Measurements from ENCODE around the gene FERMT1.

FERMT1 gene

GRCh38 chr20:6122873-6123648 is at the start of gene FERMT1:
FERMT1 (minus strand) TSS chr20:6123030; CDS start chr20:6119554, 3,476 bp downstream.
- DNase-seq = peak; percentile 24

- no peak for DNase-seq
These were observed 46.4 kb upstream of the FERMT1 start for GRCh38 chr20:6169251-6169650.

DNA sequence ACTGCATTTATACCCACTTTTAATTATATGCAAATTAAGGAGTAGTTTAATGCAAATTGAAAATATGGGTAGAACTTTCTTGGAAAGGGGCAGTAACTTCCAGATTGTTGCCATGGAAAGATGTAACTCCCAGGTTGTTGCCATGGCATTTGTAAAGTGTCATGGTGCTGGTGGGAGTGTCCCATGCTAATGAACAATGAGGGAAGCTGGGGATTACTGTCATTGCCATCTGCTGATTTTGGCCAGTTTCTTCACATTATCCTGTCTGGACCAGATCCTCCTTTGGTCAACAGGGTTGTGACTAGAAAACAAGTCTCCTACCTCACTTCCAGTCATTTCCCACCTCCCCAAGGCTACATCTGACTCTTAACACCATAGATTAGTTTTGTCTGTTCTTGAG is 45.4 kb upstream of the FERMT1 start:
- no peak for DNase-seq

DNA sequence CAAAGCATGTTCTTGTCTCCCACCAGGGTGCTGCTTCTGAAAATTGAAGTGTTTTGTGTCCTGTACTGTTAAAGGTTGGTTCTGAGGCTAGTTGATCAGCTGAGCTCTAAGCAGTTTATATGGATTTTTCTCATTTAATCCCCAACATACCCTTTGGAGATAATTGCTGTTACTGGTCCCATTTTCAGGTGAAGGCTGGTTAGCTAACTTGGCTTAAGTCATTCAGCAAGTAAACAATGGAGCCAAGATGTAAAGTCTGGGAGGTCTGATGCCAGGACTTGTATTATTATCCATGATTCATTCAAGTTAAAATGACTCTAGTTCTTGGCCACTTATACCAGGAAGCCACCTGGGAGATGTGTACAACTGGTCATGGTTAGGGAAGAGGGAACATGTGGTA is 42.5 kb upstream of the FERMT1 start:
- DNase-seq = no peak

DNA sequence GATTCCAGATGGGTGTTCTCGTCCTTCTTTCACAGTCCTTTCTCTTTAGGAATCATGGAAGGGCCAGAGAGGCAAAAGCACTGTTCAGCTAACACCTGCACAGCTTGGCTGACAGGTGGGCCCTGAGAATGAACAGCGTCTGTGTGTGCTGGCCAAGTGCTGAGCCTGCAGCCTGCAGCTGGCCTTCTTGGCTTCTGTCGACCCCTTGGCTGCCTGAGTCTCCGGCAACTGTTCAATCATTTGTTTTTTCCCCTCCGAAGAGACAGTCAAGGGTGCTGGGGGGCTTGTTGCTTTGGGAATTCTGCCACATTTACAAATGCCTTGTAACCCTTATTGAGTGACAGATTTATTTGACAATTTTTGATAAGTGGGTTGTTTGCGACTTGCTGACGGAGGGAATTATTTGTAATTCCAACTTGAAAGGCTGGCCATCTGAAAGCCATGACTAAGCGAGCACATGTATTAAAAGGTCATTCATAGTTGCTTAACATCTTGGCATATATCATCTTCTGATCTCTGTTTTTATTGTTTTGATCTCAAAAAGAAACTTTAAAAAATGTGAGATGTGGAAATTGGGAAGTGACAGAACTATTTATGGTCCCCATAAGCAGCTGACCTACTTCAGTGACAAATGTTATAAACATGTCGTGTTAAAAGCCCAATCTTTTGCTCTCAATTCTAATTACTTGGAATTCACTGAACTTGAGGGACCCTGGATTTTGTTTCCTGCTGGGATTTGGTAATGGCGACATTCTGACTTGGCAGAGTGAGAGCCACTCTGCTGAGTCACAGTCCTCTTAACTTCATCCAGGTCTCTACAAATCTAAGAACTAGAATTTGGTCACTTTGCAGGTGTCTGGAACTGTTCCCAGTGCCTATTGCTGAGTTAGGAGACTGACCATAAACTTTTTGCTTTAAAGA is 41.9 kb upstream of the FERMT1 start:
- DNase-seq = no peak

GRCh38 chr20:6160736-6161135 is 37.9 kb upstream of the FERMT1 start:
- no peak for DNase-seq

DNA sequence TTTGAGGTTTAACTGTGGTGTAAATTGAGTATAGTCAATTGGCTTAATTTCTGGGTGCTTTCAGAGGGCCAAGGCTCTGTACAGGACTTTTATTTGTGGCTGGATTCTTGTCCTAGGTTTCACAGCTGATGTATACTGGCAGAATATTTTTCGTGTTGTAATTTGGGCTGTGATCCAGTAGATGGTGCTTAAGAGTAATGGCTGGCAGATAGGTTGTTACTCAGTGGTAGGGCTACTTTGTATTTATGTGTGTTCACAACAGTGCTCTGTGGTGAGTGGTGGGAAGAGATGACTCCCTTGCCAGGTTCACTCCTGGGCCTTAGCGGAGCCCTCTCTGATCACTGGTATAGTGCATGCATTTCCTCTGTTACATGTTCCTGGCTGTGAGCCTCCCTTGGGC is 34.5 kb upstream of the FERMT1 start:
- no peak for DNase-seq

DNA sequence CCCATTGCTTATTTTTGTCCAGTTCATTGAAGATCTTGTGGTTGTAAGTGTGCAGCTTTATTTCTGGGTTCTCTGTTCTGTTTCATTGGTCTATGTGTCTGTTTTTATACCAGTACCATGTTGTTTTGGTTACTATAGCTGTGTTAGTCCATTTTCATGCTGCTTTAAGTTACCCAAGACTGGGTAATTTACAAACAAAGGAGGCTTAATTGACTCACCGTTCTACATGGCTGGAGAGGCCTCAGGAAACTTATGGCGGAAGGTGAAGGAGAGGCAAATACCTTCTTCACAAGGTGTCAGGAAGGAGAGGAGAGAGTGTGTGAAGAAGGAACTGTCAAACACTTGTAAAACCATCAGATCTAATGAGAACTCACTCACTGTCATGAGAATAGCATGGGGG is 29.9 kb upstream of the FERMT1 start:
- DNase-seq = no peak

DNA sequence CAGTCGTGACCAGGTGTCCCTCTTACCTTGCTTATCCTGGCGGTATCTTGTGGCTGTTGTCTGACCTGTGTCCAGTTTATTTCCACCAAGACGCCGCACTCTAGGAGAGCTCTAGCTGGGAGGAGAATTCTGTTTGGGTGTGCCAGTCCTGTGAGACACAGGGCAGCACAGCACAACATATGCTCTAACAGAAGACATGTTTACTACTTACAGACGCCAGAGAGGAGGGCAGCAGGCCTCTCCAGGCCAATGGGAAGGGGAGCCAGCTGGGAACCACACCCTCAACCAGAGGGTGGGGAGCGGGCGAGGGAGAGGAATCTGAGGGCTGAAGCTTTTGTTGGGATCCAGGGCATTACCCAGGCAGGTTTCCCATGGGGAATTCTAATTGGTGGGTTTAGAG is 25.2 kb upstream of the FERMT1 start:
- DNase-seq = no peak

DNA sequence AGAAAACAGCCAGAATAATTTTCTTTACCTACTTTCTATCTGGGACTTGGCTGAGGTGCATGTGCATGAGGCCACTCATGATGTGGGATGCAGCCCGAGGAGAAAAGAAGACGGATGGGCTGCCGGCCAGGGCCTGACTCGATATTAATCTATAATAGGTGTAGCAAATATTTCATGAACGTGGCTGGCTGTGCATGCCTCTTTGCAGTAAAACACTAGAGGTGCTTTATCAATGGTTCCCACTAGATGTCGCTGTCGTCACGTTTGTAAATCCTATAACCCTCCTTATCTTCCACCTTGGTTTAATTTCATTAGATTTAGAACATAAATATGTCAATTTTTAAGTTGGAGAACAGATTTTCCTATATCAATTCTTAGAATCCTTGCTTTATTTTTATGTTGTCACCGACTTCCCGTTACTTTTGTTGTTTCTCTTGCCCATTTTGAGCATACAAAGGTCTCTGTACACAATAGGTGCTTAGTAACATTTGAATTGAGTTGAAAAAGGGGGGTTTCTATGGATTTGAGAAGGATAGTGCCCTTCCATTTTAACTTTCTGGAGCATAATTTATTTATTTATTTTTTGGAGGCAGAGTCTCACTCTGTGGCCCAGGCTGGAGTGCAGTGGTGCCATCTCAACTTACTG is 19.6 kb upstream of the FERMT1 start:
- peak; percentile 49 for DNase-seq

DNA sequence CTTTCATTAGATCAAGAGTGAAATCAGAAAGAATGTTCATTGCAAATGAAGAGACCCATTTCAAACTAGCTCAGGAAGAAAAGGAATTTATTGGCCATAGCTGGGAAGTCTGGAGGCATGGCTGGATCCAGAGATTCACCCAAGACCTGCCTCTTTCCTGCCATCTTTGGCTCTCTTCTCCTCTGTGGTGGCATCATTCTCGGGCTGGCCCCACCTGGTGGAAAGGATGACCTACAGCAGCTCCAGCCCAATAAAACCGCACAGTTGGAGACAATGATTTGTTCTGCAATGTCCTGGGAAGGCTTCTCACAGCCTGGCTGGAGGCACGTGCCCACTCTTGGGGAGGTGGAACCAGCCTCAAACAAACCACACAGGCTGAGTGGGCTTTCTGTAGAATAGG is 18.1 kb upstream of the FERMT1 start:
- no peak for DNase-seq

GRCh38 chr20:6135347-6135746 is 12.5 kb upstream of the FERMT1 start:
- no peak for DNase-seq

GRCh38 chr20:6134592-6134991 is 11.8 kb upstream of the FERMT1 start:
- DNase-seq = no peak

DNA sequence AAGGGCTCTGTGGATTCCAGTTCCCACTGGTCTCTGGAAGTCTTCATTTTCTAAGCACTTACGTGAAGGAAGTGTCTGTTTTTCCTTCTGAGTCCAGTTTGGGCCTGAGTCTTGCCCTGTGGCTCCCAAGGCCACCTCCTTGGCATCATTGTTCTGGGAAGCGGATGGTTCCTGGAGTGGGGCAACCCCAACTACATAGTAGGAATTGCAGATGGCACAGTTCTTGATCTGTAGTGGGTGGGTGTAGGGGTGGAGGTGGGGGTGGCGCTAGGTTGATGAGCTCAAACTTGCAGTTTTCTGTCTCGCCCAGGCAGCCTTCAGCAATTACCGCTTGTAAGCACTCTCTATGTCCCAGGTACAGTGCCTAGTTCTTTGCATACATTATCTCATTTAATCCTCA is 7.2 kb upstream of the FERMT1 start:
- no peak for DNase-seq

DNA sequence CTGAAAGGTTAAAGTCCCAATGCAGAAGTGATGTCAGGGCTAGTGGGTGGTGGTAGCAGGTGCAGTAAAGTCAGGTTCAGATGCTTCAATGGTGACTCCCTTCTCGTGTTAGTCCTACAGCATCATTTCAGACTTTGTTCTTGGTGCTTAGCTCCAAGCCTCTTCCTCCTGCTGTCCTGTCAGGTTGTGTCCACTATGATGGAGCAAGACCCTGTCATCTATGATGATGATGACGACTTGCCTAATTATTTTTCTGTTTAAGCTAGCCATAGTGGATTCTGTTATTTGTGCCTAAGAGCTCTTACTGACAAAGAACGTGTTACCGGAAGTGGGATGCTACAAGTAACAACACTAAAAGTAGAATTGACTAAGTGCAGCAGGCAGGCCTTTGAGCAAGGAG is 5.0 kb upstream of the FERMT1 start:
- DNase-seq = no peak

DNA sequence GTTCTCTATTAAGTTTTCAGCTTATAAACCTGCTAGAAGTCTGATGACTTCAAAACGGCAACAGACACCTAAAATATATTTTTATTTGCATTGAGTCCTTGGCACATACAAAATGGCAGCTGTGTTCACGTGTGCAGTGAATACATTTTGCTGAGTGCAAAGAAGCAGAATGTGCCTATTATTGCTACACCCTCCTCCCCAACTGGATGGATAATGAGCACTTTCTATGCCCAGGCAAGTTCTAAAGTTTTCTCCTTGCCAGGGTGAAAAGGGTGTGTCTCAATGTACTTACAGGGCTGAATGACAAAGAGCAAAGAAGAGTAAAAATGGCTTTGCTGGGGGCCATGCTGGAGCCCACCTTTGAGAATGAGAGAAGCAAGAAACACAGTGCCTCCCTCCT is 4.0 kb upstream of the FERMT1 start:
- no peak for DNase-seq

- no peak for DNase-seq
These were observed 802 bp upstream of the FERMT1 start for GRCh38 chr20:6123649-6124014.

DNA sequence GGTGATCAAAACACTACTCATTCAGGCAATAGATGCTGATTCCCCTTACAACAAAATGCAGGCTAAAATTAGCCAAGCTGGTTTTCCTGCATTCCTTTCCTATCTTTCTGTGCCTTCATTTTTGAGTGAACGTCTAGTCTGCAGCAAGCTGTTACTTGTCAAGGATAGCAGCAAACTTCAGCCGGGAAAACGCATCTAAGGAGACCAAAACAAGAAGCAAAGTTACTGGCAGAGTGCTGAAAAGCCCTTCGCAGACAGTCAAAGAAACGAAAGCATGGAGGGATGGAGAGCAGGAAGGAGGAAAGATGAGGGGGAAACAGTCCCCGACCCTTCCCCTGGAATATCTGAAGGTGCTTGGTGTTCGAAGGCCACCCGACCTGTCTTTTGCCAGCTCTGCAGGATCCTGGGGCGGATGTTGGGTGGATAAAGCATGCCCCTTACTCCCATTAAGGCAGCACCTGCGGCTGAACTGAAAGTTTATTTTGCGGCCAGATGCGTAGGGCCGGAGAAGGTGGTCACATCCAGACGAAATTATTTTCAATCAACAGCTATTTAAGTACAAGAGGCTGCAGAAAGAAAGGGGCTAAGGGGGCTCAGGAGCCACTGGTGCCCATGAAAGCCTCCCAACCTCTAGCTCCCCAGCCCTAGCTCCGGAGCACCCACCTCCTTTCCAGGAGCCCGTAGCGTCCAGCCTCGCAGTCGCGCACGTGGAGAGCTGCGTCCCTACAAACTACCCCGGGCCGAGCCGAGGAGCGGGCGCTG is 538 bp downstream of the FERMT1 start:
- DNase-seq = no peak

DNA sequence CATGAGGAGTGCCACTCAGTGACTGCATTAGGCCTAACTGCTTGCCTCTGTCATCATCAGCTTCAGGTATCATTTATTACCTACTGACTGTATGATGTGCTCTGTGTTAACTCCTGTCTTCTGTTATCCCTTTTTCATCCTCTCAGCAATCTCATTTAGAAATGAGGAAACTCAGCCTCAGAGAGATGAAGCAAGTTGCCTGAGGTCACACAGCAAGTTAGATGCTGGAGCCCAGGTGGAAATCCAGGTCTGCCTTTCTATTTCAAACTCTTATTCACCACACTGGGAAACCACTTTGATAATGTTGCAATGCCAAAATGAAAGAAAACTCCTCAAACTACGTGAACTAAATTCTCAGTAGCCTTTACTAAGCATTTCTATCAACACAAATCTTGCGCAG is 1.3 kb downstream of the FERMT1 start:
- no peak for DNase-seq

- DNase-seq = no peak
These were observed 2.3 kb downstream of the FERMT1 start for GRCh38 chr20:6120491-6120988.

GRCh38 chr20:6116758-6117157 is 6.1 kb downstream of the FERMT1 start:
- DNase-seq = no peak

DNA sequence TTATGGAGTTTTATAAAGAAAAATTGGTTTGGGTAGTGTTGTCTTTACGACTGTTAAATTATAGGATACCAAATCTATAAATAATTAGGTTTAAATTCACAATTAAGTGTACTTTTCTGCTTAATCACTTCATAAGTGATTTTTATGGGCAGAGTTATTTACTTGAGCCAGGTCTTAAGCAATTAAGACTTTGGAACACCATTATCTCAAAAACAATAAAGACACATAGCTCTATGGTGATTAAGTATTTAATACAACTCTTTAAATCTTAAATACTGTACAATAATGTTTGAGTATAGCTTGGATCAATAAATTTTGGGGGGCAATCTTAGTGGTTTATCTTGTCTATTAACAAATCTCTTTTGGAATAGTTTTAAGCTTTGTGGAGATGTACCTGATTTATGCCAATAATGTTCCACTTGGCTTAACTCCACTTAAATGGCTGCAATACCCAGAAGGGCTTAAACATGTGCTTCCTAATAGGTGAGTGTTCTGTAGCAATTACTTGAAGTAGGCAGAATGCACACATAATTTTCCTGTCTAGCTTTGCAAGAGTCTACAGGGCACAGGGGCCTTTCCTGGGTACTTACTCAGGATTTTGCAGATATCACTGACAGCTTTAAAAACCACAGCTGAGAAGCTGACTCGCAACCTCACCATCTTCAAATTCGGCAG is 7.5 kb downstream of the FERMT1 start:
- no peak for DNase-seq
